DOHH2 (cell line): ENCODE results near the gene KCTD21.

Experiments
- H3F3A ChIP-seq: fragments of 200-600 bp; sonication (generic), shearing (Covaris generic); 2 replicates; pipeline ENCODE4 v1.6.0; 2016; ENCODE audit warnings: antibody characterized with exemption, mild to moderate bottlenecking; ENCODE audit not compliant: control insufficient read depth, insufficient read depth
- H3K27ac ChIP-seq: fragments of 200-600 bp; sonication (generic); 2 replicates; pipeline ENCODE4 v1.5.1; 2014; ENCODE audit warnings: low read depth, mild to moderate bottlenecking, low read length, moderate library complexity
- H3K27me3 ChIP-seq: fragments of 200-600 bp; sonication (generic); 2 replicates; pipeline ENCODE4 v1.6.1; 2014; ENCODE audit warnings: mild to moderate bottlenecking, low read length, mixed read lengths; ENCODE audit not compliant: control insufficient read depth
- H3K36me3 ChIP-seq: fragments of 200-600 bp; sonication (generic); 2 replicates; pipeline ENCODE4 v1.6.1; 2014; ENCODE audit warnings: mild to moderate bottlenecking, low read length, moderate library complexity, mixed read lengths; ENCODE audit not compliant: control insufficient read depth
- H3K4me1 ChIP-seq: fragments of 200-600 bp; sonication (generic); 2 replicates; pipeline ENCODE4 v1.6.1; 2014; ENCODE audit warnings: mild to moderate bottlenecking, low read length, mixed read lengths; ENCODE audit not compliant: control insufficient read depth
- H3K4me2 ChIP-seq: fragments of 200-600 bp; sonication (generic); 2 replicates; pipeline ENCODE4 v1.6.0; 2014; ENCODE audit warnings: mild to moderate bottlenecking, low read length, moderate library complexity
- H3K4me3 ChIP-seq: fragments of 200-600 bp; sonication (generic); 2 replicates; pipeline ENCODE4 v1.5.1; 2014; ENCODE audit warnings: mild to moderate bottlenecking, low read length, mixed read lengths
- H3K79me2 ChIP-seq: fragments of 200-600 bp; sonication (generic); 2 replicates; pipeline ENCODE4 v1.6.1; 2014; ENCODE audit warnings: mild to moderate bottlenecking, low read length, mixed read lengths; ENCODE audit not compliant: control insufficient read depth
- H3K9me2 ChIP-seq: fragments of 200-600 bp; sonication (generic); replicated peaks from 2 replicates; pipeline ENCODE4 v1.6.1; 2014; ENCODE audit warnings: mild to moderate bottlenecking, low read length, mixed read lengths; ENCODE audit not compliant: control insufficient read depth
- H3K9me3 ChIP-seq: fragments of 200-600 bp; sonication (generic); 2 replicates; pipeline ENCODE4 v1.6.1; 2014; ENCODE audit warnings: antibody characterized with exemption, low read length, mixed read lengths; ENCODE audit not compliant: control insufficient read depth, insufficient read depth
- H4K20me1 ChIP-seq: fragments of 200-600 bp; sonication (generic); 2 replicates; pipeline ENCODE4 v1.6.0; 2014; ENCODE audit warnings: low read depth, mild to moderate bottlenecking, antibody characterized with exemption, low read length, moderate library complexity; ENCODE audit not compliant: control insufficient read depth, insufficient read depth
- CTCF ChIP-seq: fragments of 200-600 bp; sonication (generic); IDR thresholded peaks from one replicate; pipeline ENCODE4 v1.5.1; 2014; ENCODE audit warnings: antibody characterized with exemption, mild to moderate bottlenecking, low read depth, low read length; ENCODE audit not compliant: poor library complexity, severe bottlenecking
- EZH2phosphoT487 ChIP-seq: fragments of 200-600 bp; sonication (generic); IDR thresholded peaks from 2 replicates; pipeline ENCODE4 v1.6.1; 2017; ENCODE audit warnings: borderline replicate concordance, mild to moderate bottlenecking, antibody characterized with exemption, low read length, moderate library complexity, mixed read lengths

Gene KCTD21

DNA sequence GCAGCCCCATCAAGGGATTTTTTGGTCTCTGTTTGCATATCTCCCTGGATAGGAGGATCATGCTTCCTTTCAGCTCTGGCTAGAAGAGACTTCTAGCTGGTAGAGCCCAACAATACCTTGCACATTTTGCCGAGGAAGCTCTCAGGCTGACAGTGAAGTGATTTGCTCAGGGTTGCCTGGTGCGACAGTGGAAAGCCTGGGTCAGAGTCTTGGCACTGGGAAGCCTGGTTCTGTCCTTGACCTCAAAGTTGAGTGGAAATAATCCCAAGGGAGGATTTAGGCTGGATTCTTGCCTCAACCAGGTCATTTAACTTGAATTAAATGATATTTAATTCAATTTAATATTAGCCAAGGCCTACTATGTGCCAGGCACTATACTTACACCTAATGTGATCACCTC lies 24.6 kb downstream of the KCTD21 start:
- Histone ChIP-seq H3K9me3 (no peaks in the 10 kb centered on the region), H3K79me2 (no peaks in the 10 kb centered on the region), H3K4me2 (no peak overlapping the region), H3F3A (no peaks in the 10 kb centered on the region), H3K27me3 (no peaks in the 10 kb centered on the region), H3K36me3 (no peaks in the 10 kb centered on the region), H3K9me2 (no peaks in the 10 kb centered on the region), H3K4me3 (no peak overlapping the region), H3K27ac (no peak overlapping the region), H3K4me1 (no peaks in the 10 kb centered on the region), H4K20me1 (no peaks in the 10 kb centered on the region)
- TF ChIP-seq EZH2phosphoT487 (no peak), CTCF (no peak)

- Histone ChIP-seq H3K36me3 (no peaks in the 10 kb centered on the region), H3K4me1 (no peaks in the 10 kb centered on the region), H3K27ac (no peak overlapping the region), H3K9me3 (no peaks in the 10 kb centered on the region), H3K4me3 (no peak overlapping the region), H3K27me3 (no peaks in the 10 kb centered on the region), H3F3A (no peaks in the 10 kb centered on the region), H4K20me1 (no peaks in the 10 kb centered on the region), H3K79me2 (no peaks in the 10 kb centered on the region), H3K4me2 (no peak overlapping the region), H3K9me2 (no peaks in the 10 kb centered on the region)
- TF ChIP-seq CTCF (no peak), EZH2phosphoT487 (no peak)
Measured at GRCh38 chr11:78161962-78162371, 26.5 kb downstream of the KCTD21 start.

DNA sequence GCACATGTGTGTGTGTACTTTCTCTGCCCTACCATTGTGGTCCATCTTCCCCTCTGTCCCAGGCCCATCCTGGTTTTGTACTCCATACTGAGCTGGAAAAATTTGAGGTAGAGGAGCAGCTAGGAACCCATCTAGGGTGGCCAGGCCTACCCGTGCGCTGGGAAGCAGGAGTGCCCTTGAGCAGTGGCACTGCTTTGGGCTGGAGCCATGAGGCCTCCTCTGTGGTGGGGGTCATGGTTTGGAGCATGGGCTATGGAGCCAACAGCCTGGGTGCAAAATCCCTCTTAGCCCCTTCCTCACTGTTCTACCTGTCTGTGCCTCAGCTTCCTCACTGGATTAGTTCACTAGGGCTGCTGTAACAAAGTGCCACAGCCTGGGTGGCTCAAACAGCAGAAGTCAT lies 27.1 kb downstream of the KCTD21 start:
- no peaks in the 10 kb centered on the region for H3F3A ChIP-seq
- H3K79me2 ChIP-seq: no peaks in the 10 kb centered on the region
- no peaks in the 10 kb centered on the region for H3K9me2 ChIP-seq
- H3K36me3 ChIP-seq: no peaks in the 10 kb centered on the region
- no peaks in the 10 kb centered on the region for H3K9me3 ChIP-seq
- H4K20me1 ChIP-seq: no peaks in the 10 kb centered on the region
- no peak overlapping the region for H3K4me2 ChIP-seq
- no peaks in the 10 kb centered on the region for H3K27me3 ChIP-seq
- H3K27ac ChIP-seq: no peak overlapping the region
- H3K4me1 ChIP-seq: no peaks in the 10 kb centered on the region
- no peak overlapping the region for H3K4me3 ChIP-seq
- TF ChIP-seq CTCF (no peak), EZH2phosphoT487 (no peak)

- no peaks in the 10 kb centered on the region for H3K79me2 ChIP-seq
- TF ChIP-seq EZH2phosphoT487: no peak
- TF ChIP-seq CTCF: no peak
- no peaks in the 10 kb centered on the region for H4K20me1 ChIP-seq
Measured at GRCh38 chr11:78160557-78160956, 27.9 kb downstream of the KCTD21 start.

More at GRCh38 chr11:78160557-78160956, 27.9 kb downstream of the KCTD21 start:
- H3K4me3 ChIP-seq: no peak overlapping the region
- no peak overlapping the region for H3K4me2 ChIP-seq
- no peaks in the 10 kb centered on the region for H3K36me3 ChIP-seq
- no peaks in the 10 kb centered on the region for H3K9me3 ChIP-seq
- no peak overlapping the region for H3K27ac ChIP-seq
- H3K27me3 ChIP-seq: no peaks in the 10 kb centered on the region
- H3F3A ChIP-seq: no peaks in the 10 kb centered on the region
- H3K4me1 ChIP-seq: no peaks in the 10 kb centered on the region
- H3K9me2 ChIP-seq: no peaks in the 10 kb centered on the region
